GM19043 (cell line): ENCODE results near the gene NPB.

Source experiments
- ATAC-seq: cut with Tn5 transposase; IDR thresholded peaks from one replicate; pipeline ENCODE4 v1.9.1; 2021; ENCODE audit warnings: low read depth; ENCODE audit not compliant: unreplicated experiment

Gene NPB

GRCh38 chr17:81902023-81902652 is at the start of gene NPB:
Gene NPB, plus strand, starts transcription at chr17:81902238. Its CDS starts 40 bp downstream, at chr17:81902278.
- ATAC-seq, result no peak

GRCh38 chr17:81854974-81855774 is 46.9 kb upstream of the NPB start:
- no peak for ATAC-seq

GRCh38 chr17:81858170-81858966 is 43.7 kb upstream of the NPB start:
- no peak for ATAC-seq

- ATAC-seq, result no peak
Measured at GRCh38 chr17:81858967-81859905, 42.8 kb upstream of the NPB start.

- no peak for ATAC-seq
Measured at GRCh38 chr17:81859906-81860755, 41.9 kb upstream of the NPB start, which contains the start of gene P4HB. Gene P4HB, minus strand, starts transcription at chr17:81860535. Its CDS starts 64 bp downstream, at chr17:81860471.

GRCh38 chr17:81860756-81861568 is 41.1 kb upstream of the NPB start:
- ATAC-seq, result peak; percentile 86

GRCh38 chr17:81863123-81863675 is 38.8 kb upstream of the NPB start:
- ATAC-seq, result no peak

- ATAC-seq, result no peak
Measured at GRCh38 chr17:81863833-81864768, 37.9 kb upstream of the NPB start.

- ATAC-seq, result no peak
Measured at GRCh38 chr17:81865358-81865732, 36.7 kb upstream of the NPB start.

- no peak for ATAC-seq
Measured at GRCh38 chr17:81865733-81866439, 36.2 kb upstream of the NPB start.

GRCh38 chr17:81866440-81867169 is 35.4 kb upstream of the NPB start:
- ATAC-seq, result no peak

GRCh38 chr17:81867170-81867990 is 34.7 kb upstream of the NPB start:
- no peak for ATAC-seq

- no peak for ATAC-seq
Measured at GRCh38 chr17:81867991-81868673, 33.9 kb upstream of the NPB start.

- no peak for ATAC-seq
Measured at GRCh38 chr17:81868674-81869220, 33.3 kb upstream of the NPB start.
